WTC11 (cell line): ENCODE measurements around the gene SREK1IP1. TPM values are rescaled to one million over a fixed set of nuclear protein-coding genes. Genes with fewer than 3 reads are reported as not detected.
"Not testable (repeated sequence)": the region's sequence is repeated elsewhere in the genome, so short reads cannot be mapped to it uniquely, and the experiment has no call there.

Experiments used
- ATAC-seq: fragments of 200-7000 bp; cut with Tn5 transposase; 2 replicates; pipeline ENCODE4 v1.10.0; 2021; ENCODE audit warnings: mild to moderate bottlenecking, moderate library complexity
- CTCF ChIA-PET: fragments of 300-600 bp; sonication (Branson Sonifier 250); formaldehyde crosslinking; loops from one replicate; lab custom pipeline; 2021; ENCODE audit warnings: antibody characterized with exemption; lab: Charles Lee
- POLR2A ChIA-PET: fragments of 350-600 bp; sonication (Branson Sonifier 250); formaldehyde crosslinking; loops from one replicate; lab custom pipeline; 2021; ENCODE audit warnings: antibody characterized with exemption; lab: Charles Lee
- DNase-seq: peaks from one replicate; pipeline ENCODE4 v3.0.0; 2021; ENCODE audit warnings: low spot score
- H3K27ac Mint-ChIP-seq: 2 replicates; pipeline ENCODE4 v1.8.0; 2021; ENCODE audit warnings: mixed read lengths
- H3K27me3 Mint-ChIP-seq: 2 replicates; pipeline ENCODE4 v1.8.0; 2021; ENCODE audit warnings: low read depth, mild to moderate bottlenecking, moderate library complexity, mixed read lengths
- H3K36me3 Mint-ChIP-seq: 2 replicates; pipeline ENCODE4 v1.8.0; 2021; ENCODE audit warnings: mixed read lengths
- H3K4me1 Mint-ChIP-seq: 2 replicates; pipeline ENCODE4 v1.8.0; 2022; ENCODE audit warnings: mixed read lengths
- H3K4me3 Mint-ChIP-seq: 2 replicates; pipeline ENCODE4 v1.8.0; 2021; ENCODE audit warnings: mild to moderate bottlenecking, moderate library complexity, mixed read lengths
- H3K9me3 Mint-ChIP-seq: 2 replicates; pipeline ENCODE4 v1.8.0; 2021; ENCODE audit warnings: mixed read lengths
- CREM ChIP-seq: sonication (generic); formaldehyde crosslinking; IDR thresholded peaks from 2 replicates; pipeline ENCODE4 v1.8.1; 2022; ENCODE audit warnings: mild to moderate bottlenecking, missing genetic modification reagents, moderate library complexity
- ESRRA ChIP-seq: sonication (generic); formaldehyde crosslinking; IDR thresholded peaks from 2 replicates; pipeline ENCODE4 v1.8.1; 2022; ENCODE audit warnings: mild to moderate bottlenecking, missing genetic modification reagents, borderline replicate concordance
- FOXK1 ChIP-seq: sonication (generic); formaldehyde crosslinking; IDR thresholded peaks from 2 replicates; pipeline ENCODE4 v1.8.0; 2022; ENCODE audit warnings: mild to moderate bottlenecking, moderate library complexity, missing genetic modification reagents
- MYBL2 ChIP-seq: sonication (generic); formaldehyde crosslinking; IDR thresholded peaks from 2 replicates; pipeline ENCODE4 v1.8.1; 2023; ENCODE audit warnings: mild to moderate bottlenecking, moderate library complexity, missing genetic modification reagents
- NFYB ChIP-seq: sonication (generic); formaldehyde crosslinking; conservative IDR thresholded peaks from 2 replicates; pipeline ENCODE4 v1.8.0; 2022; ENCODE audit warnings: low read depth, missing genetic modification reagents
- PRRX2 ChIP-seq: fragments of 250-450 bp; sonication (Bioruptor Pico); IDR thresholded peaks from 2 replicates; pipeline ENCODE4 v1.8.0; 2021; ENCODE audit warnings: mild to moderate bottlenecking
- SMAD3 ChIP-seq: sonication (generic); formaldehyde crosslinking; IDR thresholded peaks from 2 replicates; pipeline ENCODE4 v1.8.0; 2022; ENCODE audit warnings: missing genetic modification reagents, mild to moderate bottlenecking, borderline replicate concordance
- TEAD1 ChIP-seq: sonication (generic); formaldehyde crosslinking; IDR thresholded peaks from 2 replicates; pipeline ENCODE4 v1.8.0; 2022; ENCODE audit warnings: mild to moderate bottlenecking, missing genetic modification reagents
- ZNF138 ChIP-seq: sonication (generic); formaldehyde crosslinking; conservative IDR thresholded peaks from 2 replicates; pipeline ENCODE4 v1.8.1; 2022; ENCODE audit warnings: mild to moderate bottlenecking, moderate library complexity, missing genetic modification reagents
- ZNF263 ChIP-seq: sonication (generic); formaldehyde crosslinking; IDR thresholded peaks from 2 replicates; pipeline ENCODE4 v1.8.1; 2022; ENCODE audit warnings: low read depth, mild to moderate bottlenecking, moderate library complexity, missing genetic modification reagents
- total RNA-seq: library from RNA; stranded (reverse); gene quantifications from 3 replicates; pipeline ENCODE4 v1.2.3, GENCODE V29; 2021
- TF ChIP-seq, protein P1 (sequence below): sonication (generic); formaldehyde crosslinking; conservative IDR thresholded peaks from 2 replicates; pipeline ENCODE4 v1.8.1; 2022; ENCODE audit warnings: mild to moderate bottlenecking, missing genetic modification reagents
- TF ChIP-seq, protein P2 (sequence below): sonication (generic); formaldehyde crosslinking; IDR thresholded peaks from 2 replicates; pipeline ENCODE4 v1.8.1; 2022; ENCODE audit warnings: mild to moderate bottlenecking, missing genetic modification reagents, moderate library complexity, borderline replicate concordance
- TF ChIP-seq, protein P3 (sequence below): sonication (generic); formaldehyde crosslinking; IDR thresholded peaks from 2 replicates; pipeline ENCODE4 v1.8.0; 2022; ENCODE audit warnings: mild to moderate bottlenecking, missing genetic modification reagents
- TF ChIP-seq, protein P4 (sequence below): sonication (generic); formaldehyde crosslinking; IDR thresholded peaks from 2 replicates; pipeline ENCODE4 v1.8.0; 2023; ENCODE audit warnings: missing genetic modification reagents, mild to moderate bottlenecking, borderline replicate concordance
- TF ChIP-seq, protein P5 (sequence below): sonication (generic); formaldehyde crosslinking; IDR thresholded peaks from 2 replicates; pipeline ENCODE4 v1.8.1; 2022; ENCODE audit warnings: missing genetic modification reagents, borderline replicate concordance

The SREK1IP1 gene
- total RNA-seq, 1 experiment from 2014 or later, result 26.2 TPM

DNA sequence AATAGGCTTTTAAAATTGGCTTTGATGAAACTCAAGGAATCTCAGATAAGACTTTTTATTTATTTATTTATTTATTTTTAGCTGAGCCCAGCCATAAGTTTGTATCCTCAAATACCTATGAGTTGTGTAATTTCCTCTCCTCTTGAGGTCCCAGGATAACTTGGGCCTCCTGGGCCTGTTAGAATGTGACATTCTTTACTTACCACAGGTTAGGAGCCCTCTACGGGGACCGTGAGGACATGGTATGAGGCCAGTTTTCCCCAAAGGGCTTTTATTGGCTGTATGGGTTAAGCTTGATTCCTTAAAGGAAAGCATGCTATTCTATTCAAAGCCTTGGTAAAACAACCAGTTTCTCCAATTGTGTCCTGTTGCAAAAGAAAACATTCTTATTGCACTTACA is 61.3 kb downstream of the SREK1IP1 start:
- CTCF ChIA-PET, result no interaction called here

DNA sequence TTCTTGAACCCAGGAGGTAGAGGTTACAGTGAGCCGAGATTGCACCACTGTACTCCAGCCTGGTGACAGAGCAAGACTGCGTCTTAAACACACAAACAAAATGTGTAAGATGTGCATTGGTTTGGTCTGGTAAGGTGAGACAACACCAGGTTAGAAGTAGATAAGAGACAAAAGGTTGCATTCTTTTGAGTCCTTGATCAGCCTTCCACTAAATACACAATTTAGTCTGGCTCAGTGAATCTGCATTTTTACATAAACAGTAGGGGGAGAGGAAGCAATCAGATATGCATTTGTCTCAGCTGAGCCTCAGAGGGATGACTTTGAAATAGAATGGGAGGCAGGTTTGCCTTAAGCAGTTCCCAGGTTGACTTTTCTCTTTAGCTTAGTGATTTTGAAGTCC is 62.4 kb downstream of the SREK1IP1 start:
- peaks cover 44% of the 10 kb centered on the region for H3K4me1 Mint-ChIP-seq
- DNase-seq, H3K27me3 Mint-ChIP-seq, H3K9me3 Mint-ChIP-seq, POLR2A ChIA-PET: not testable (repeated sequence)
- H3K4me3 Mint-ChIP-seq, result peak overlapping the region; percentile 33
- H3K27ac Mint-ChIP-seq, result peak overlapping the region; percentile 82
- peaks cover 19% of the 10 kb centered on the region for H3K36me3 Mint-ChIP-seq
- CTCF ChIA-PET, result interaction anchor here (1.2 kb wide), 1 partner anchor 23 kb away, joined by 5 read pairs; no protein-coding TSS in a partner anchor
- ATAC-seq, result peak; percentile 92
- TF ChIP-seq TEAD1 (peak; percentile 77; the same call in 1 of the 2 replicates), FOXK1 (CRISPR knock-in tag) (0 out of 2 replicates have a peak, but pooled peaks have one; percentile 52)

More for the DNA sequence above, 61.3 kb downstream of the SREK1IP1 start:
- peak; percentile 32; the same call in 1 of the 2 replicates for ATAC-seq
- peaks cover 6% of the 10 kb centered on the region for H3K9me3 Mint-ChIP-seq
- H3K27me3 Mint-ChIP-seq, result no peaks in the 10 kb centered on the region
- DNase-seq, result no peak
- TF ChIP-seq, protein P1, sequence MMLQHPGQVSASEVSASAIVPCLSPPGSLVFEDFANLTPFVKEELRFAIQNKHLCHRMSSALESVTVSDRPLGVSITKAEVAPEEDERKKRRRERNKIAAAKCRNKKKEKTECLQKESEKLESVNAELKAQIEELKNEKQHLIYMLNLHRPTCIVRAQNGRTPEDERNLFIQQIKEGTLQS (CRISPR knock-in tag), result no peak
- TF ChIP-seq ZNF263 (CRISPR knock-in tag) (no peak), ESRRA (CRISPR knock-in tag) (no peak), SMAD3 (CRISPR knock-in tag) (no peak), FOXK1 (CRISPR knock-in tag) (no peak)
- TF ChIP-seq, protein P2, sequence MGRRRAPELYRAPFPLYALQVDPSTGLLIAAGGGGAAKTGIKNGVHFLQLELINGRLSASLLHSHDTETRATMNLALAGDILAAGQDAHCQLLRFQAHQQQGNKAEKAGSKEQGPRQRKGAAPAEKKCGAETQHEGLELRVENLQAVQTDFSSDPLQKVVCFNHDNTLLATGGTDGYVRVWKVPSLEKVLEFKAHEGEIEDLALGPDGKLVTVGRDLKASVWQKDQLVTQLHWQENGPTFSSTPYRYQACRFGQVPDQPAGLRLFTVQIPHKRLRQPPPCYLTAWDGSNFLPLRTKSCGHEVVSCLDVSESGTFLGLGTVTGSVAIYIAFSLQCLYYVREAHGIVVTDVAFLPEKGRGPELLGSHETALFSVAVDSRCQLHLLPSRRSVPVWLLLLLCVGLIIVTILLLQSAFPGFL, result no peak
- TF ChIP-seq, all 79 proteins: peak for 0
- POLR2A ChIA-PET, result interaction anchor here (0.6 to 0.8 kb wide), 2 partner anchors 18 to 54 kb away, joined by 4 read pairs; no protein-coding TSS in a partner anchor
- H3K27ac Mint-ChIP-seq, result no peak overlapping the region
- peaks cover 16% of the 10 kb centered on the region for H3K36me3 Mint-ChIP-seq
- no peak overlapping the region for H3K4me3 Mint-ChIP-seq
- H3K4me1 Mint-ChIP-seq, result peaks cover 44% of the 10 kb centered on the region

DNA sequence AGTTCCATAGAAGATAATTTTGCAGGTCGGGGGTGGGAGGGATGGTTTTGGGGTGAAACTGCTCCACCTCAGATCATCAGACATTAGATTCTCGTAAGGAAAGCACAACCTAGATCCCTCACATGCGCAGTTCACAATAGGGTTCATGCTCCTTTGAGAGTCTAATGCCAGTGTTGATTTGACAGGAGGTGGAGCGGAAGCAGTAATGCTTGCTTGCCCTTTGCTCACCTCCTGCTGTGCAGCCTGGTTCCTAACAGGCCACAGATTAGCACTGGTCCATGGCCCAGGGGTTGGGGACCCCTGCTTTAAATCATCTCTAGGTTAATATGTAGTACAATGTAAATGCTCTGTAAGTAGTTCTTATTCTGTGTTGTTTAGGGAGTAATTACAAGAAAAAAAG is 67.7 kb downstream of the SREK1IP1 start:
- TF ChIP-seq NFYB (CRISPR knock-in tag) (no peak), MYBL2 (no peak), CREM (CRISPR knock-in tag) (no peak)
- TF ChIP-seq, protein P1 (CRISPR knock-in tag), result no peak
- TF ChIP-seq, protein P3, sequence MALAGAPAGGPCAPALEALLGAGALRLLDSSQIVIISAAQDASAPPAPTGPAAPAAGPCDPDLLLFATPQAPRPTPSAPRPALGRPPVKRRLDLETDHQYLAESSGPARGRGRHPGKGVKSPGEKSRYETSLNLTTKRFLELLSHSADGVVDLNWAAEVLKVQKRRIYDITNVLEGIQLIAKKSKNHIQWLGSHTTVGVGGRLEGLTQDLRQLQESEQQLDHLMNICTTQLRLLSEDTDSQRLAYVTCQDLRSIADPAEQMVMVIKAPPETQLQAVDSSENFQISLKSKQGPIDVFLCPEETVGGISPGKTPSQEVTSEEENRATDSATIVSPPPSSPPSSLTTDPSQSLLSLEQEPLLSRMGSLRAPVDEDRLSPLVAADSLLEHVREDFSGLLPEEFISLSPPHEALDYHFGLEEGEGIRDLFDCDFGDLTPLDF (CRISPR knock-in tag), result no peak
- H3K36me3 Mint-ChIP-seq, result peaks cover 50% of the 10 kb centered on the region
- no peaks in the 10 kb centered on the region for H3K27me3 Mint-ChIP-seq
- no peak overlapping the region for H3K27ac Mint-ChIP-seq
- POLR2A ChIA-PET, result no interaction called here
- peaks cover 36% of the 10 kb centered on the region for H3K4me1 Mint-ChIP-seq
- DNase-seq (no peak), ATAC-seq (no peak)
- CTCF ChIA-PET, result no interaction called here
- H3K4me3 Mint-ChIP-seq, result no peak overlapping the region
- H3K9me3 Mint-ChIP-seq, result peaks cover 47% of the 10 kb centered on the region

DNA sequence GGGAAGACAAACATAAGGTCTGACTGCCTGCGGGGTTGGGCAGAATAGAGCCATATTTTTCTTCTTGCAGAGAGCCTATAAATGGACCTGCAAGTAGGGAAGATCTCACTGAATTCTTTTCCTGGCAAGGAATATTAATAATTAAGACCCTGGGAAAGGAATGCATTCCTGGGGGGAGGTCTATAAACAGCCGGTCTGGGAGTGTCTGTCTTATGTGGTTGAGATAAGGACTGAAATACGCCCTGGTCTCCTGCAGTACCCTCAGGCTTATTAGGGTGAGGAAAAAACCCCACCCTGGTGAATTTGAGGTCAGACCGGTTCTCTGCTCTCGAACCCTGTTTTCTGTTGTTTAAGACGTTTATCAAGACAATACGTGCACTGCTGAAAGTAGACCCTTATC is 72.1 kb downstream of the SREK1IP1 start:
- POLR2A ChIA-PET, ATAC-seq, DNase-seq, CTCF ChIA-PET, H3K4me3 Mint-ChIP-seq, H3K27ac Mint-ChIP-seq, H3K27me3 Mint-ChIP-seq: not testable (repeated sequence)
- Mint-ChIP-seq H3K9me3 (peaks cover 62% of the 10 kb centered on the region), H3K36me3 (peaks cover 70% of the 10 kb centered on the region), H3K4me1 (peaks cover 22% of the 10 kb centered on the region)

DNA sequence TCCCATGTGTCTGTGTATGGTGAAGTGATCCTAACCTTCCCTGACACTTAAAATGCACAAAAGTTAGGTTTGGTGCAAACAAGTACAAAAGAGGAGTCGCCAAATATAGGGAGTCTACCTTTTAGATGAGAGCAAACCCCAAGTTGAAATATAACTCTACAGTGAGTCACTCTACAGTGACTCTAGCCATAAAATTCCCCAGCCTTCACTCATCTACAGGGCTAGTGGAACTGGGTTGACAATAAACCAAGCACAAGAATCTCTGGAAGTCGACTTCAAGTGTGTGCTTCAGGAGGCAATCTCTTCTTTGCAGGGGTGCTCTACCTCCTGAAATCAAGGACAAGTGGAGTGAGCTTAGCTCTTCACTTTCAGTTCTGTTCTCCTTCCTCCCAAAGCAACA is 74.9 kb downstream of the SREK1IP1 start:
- H3K36me3 Mint-ChIP-seq, result peaks cover 47% of the 10 kb centered on the region
- H3K4me3 Mint-ChIP-seq, result no peak overlapping the region
- ATAC-seq, result no peak
- H3K27me3 Mint-ChIP-seq, result peaks cover 15% of the 10 kb centered on the region
- ChIA-PET POLR2A (no interaction called here), CTCF (no interaction called here)
- peaks cover 42% of the 10 kb centered on the region for H3K4me1 Mint-ChIP-seq
- no peak for DNase-seq
- H3K27ac Mint-ChIP-seq, result peak overlapping the region; percentile 64; the same call in 1 of the 2 replicates
- peaks cover 40% of the 10 kb centered on the region for H3K9me3 Mint-ChIP-seq
- TF ChIP-seq, protein P4, sequence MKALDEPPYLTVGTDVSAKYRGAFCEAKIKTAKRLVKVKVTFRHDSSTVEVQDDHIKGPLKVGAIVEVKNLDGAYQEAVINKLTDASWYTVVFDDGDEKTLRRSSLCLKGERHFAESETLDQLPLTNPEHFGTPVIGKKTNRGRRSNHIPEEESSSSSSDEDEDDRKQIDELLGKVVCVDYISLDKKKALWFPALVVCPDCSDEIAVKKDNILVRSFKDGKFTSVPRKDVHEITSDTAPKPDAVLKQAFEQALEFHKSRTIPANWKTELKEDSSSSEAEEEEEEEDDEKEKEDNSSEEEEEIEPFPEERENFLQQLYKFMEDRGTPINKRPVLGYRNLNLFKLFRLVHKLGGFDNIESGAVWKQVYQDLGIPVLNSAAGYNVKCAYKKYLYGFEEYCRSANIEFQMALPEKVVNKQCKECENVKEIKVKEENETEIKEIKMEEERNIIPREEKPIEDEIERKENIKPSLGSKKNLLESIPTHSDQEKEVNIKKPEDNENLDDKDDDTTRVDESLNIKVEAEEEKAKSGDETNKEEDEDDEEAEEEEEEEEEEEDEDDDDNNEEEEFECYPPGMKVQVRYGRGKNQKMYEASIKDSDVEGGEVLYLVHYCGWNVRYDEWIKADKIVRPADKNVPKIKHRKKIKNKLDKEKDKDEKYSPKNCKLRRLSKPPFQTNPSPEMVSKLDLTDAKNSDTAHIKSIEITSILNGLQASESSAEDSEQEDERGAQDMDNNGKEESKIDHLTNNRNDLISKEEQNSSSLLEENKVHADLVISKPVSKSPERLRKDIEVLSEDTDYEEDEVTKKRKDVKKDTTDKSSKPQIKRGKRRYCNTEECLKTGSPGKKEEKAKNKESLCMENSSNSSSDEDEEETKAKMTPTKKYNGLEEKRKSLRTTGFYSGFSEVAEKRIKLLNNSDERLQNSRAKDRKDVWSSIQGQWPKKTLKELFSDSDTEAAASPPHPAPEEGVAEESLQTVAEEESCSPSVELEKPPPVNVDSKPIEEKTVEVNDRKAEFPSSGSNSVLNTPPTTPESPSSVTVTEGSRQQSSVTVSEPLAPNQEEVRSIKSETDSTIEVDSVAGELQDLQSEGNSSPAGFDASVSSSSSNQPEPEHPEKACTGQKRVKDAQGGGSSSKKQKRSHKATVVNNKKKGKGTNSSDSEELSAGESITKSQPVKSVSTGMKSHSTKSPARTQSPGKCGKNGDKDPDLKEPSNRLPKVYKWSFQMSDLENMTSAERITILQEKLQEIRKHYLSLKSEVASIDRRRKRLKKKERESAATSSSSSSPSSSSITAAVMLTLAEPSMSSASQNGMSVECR (CRISPR knock-in tag), result no peak
- TF ChIP-seq PRRX2 (CRISPR knock-in tag), result no peak
- TF ChIP-seq, protein P5, sequence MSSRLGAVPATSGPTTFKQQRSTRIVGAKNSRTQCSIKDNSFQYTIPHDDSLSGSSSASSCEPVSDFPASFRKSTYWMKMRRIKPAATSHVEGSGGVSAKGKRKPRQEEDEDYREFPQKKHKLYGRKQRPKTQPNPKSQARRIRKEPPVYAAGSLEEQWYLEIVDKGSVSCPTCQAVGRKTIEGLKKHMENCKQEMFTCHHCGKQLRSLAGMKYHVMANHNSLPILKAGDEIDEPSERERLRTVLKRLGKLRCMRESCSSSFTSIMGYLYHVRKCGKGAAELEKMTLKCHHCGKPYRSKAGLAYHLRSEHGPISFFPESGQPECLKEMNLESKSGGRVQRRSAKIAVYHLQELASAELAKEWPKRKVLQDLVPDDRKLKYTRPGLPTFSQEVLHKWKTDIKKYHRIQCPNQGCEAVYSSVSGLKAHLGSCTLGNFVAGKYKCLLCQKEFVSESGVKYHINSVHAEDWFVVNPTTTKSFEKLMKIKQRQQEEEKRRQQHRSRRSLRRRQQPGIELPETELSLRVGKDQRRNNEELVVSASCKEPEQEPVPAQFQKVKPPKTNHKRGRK (CRISPR knock-in tag), result no peak
- no peak for TF ChIP-seq ZNF138 (CRISPR knock-in tag)
